GM12801 (cell line): Measurements from ENCODE around the gene ZNF212.

Source experiments
- TF ChIP-seq, protein P1 (sequence below): IDR thresholded peaks from one replicate; pipeline ENCODE4 v1.5.1; 2011; ENCODE audit warnings: control low read depth; ENCODE audit not compliant: insufficient read length; ENCODE audit errors: extremely low read depth

ZNF212 gene

DNA sequence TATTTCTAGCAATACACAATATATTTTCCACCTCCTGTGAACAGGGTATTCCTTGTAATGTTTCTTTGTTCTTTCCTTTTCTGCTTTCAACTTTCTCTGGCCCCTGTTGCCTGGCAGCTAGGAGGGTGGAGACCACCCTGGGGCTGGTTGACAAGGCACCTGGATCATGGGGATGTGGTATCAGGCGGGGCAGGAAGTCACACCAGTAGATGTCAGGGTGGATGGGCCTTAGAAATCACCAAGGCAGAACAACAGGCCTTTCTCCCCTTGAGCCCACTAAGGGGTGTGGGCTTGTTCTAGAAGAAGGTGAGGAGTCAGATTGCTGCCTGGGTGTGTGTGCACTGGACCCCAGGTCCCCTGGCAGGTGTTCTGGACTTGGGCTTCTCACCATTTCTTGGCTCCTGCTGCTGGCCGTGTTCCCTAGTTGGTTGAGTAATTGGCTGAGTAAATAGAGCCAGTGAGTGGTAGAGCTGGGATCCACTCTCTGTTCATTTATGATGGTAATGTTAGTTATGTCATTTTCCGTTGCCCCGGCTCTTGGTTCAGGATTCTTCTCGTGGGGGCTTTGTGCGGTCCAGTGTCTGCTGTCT lies 47.5 kb downstream of the ZNF212 start:
- TF ChIP-seq, protein P1, sequence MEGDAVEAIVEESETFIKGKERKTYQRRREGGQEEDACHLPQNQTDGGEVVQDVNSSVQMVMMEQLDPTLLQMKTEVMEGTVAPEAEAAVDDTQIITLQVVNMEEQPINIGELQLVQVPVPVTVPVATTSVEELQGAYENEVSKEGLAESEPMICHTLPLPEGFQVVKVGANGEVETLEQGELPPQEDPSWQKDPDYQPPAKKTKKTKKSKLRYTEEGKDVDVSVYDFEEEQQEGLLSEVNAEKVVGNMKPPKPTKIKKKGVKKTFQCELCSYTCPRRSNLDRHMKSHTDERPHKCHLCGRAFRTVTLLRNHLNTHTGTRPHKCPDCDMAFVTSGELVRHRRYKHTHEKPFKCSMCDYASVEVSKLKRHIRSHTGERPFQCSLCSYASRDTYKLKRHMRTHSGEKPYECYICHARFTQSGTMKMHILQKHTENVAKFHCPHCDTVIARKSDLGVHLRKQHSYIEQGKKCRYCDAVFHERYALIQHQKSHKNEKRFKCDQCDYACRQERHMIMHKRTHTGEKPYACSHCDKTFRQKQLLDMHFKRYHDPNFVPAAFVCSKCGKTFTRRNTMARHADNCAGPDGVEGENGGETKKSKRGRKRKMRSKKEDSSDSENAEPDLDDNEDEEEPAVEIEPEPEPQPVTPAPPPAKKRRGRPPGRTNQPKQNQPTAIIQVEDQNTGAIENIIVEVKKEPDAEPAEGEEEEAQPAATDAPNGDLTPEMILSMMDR: no peak

DNA sequence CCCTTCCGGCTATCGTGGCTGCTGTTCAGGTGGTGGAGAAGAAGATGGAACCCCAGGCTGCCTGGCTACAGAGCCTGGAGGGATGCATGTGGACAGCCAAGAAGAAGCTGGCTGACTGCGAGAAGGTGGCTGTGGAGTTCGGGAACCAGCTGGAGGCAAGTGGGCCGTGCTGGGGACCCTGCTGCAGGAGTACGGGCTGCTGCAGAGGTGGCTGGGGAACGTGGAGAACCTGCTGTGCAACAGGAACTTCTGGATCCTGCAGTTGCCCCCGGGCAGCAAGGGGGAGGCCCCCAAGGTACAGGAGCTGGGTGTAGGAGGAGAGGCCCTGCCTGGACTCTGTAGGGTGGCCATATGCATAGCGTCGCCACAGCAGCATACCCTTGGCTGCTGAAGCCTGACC lies 48.2 kb downstream of the ZNF212 start:
- TF ChIP-seq, protein P1: no peak

DNA sequence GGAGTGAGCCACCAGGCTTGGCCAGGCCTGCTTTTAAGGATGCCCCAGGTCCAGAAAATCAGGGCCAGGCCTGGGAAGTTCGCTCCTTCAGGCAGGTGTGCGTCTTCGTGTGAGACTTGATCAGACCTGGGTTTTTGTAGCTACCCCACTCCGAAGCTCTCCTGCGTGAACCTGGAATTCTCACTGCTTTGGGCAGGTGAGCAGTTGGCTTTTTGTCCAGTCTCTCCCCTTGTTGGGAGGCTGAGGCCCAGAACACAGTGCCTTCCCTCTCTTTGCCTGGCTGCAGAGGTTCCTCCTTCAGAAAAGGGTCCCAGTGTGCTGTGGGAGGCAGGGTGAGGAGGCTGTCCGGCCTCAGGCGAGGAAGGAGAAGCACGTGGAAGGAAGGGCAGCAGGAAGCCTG lies 49.8 kb downstream of the ZNF212 start:
- TF ChIP-seq, protein P1: no peak

DNA sequence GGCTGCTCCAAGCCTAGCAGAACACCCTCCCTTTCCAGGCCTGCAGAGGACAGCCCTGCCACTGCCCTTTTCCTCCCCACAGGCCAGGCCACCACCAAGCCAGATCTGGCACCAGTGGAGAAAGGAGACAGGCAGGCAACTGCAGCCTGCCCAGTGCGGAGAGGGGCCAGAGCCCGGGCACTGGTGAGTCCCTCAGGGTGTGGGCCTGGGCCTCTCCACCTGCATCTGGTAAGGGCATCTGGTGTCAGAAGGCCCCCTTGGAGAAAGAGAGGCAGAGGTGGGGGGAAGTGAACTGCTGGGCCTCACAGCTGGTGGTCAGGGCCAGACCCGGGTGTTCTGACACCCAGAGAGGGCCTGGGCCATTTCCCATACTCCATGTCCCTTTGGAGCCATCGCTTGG lies 50.4 kb downstream of the ZNF212 start:
- TF ChIP-seq, protein P1: no peak

DNA sequence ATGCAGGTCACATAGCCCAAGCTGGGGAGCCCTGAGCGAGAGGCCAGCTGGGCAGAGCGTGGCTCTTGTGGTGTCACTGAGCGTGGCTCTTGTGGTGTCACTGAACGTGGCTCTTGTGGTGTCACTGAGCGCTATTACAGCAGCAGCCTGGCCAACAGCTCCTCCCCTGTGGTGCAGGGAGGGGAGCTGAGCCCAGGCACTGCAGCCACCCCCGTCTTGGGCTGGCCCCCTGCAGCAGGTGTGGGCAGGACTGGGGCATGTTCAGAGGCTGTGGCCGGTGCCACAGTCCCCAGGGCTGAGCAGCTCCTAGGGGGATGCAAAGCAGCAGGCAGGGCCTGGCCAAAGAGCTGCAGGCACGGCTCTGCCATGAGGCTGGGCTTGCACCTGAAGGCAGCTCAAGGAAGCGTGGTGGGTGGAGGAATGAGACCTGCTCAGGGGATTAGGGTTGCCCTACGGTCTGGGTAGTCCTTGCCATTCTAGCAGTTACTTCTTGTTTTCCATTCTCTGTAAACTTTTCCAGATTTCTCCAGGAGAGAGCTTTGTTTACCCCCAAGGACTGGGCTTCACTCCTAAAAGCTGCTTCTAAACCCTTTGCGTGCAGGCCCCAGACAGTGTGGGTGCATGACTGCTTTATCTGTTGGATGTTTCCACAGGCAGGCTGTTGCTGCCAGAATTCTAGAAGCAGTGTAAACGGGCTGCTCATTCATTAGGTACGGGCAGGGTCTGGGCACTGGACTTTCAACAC lies 51.8 kb downstream of the ZNF212 start:
- TF ChIP-seq, protein P1: no peak

DNA sequence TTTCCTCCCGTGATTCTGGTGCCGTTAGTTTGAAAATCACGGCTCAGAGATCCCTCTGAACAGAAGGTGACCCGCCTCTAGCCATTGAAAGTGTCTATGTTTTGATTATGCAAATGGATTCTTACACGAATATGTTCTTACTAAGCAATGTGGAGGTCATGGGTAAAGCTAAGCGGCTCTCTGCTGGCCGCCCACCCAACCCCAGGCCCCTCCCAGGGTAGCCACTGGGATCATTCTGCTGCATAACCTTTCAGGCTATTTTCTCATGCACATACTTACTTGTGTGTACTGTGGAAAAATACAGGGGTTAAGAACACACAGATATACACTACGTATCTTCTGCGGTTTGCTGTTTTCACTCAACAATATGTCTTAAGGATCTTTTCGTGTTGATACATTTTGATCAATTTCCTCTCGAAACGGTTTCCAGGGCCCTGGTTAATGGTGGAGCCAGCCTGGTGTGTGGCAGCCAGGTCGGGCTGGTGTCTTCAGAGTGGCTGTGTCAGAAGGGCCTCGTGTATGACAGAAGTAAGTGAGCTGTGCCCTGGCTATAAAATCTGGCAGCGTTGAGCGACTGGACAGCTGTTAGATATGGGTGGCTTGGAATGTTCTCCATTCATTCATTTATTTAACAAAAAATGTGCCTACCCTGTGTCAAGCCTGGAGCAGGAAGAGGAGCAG lies 52.5 kb downstream of the ZNF212 start:
- TF ChIP-seq, protein P1: no peak

DNA sequence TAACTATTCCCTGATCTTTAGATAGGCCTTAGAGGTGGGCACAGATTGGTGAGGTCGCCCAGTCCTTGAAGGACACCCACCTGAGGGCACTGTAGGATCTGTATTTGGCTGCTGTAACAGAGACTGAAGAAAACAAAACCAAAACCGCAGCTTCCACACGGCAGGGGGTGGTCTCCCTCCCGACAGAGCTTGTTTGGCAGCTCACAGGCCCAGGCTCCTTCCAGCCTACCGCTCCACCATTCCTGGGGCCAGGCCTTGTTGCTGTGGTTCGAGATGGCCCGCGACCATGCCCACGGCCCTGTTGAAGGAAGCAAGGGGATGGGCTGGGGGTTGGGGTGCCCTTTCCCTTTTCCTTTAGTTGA lies 53.0 kb downstream of the ZNF212 start:
- TF ChIP-seq, protein P1: no peak
